Neural progenitor cell (in vitro differentiated cells): Measurements from ENCODE around the gene LTO1. TPM values are rescaled to one million over a fixed set of nuclear protein-coding genes. Genes with fewer than 3 reads are reported as not detected.

Experiments used
- DNase-seq: peaks from one replicate; pipeline ENCODE4 v3.0.0-alpha.2; 2016; ENCODE audit warnings: low spot score
- H2AFZ ChIP-seq: fragments of 200-600 bp; sonication (generic); replicated peaks from 2 replicates; pipeline ENCODE4 v1.6.1; 2016; ENCODE audit warnings: antibody characterized with exemption
- H3F3A ChIP-seq: fragments of 200-600 bp; sonication (generic); 2 replicates; pipeline ENCODE4 v1.6.1; 2016; ENCODE audit warnings: antibody characterized with exemption, low read depth
- H3K27ac ChIP-seq: fragments of 200-600 bp; sonication (generic); 2 replicates; pipeline ENCODE4 v1.5.1; 2016; ENCODE audit warnings: mild to moderate bottlenecking
- H3K27me3 ChIP-seq: fragments of 200-600 bp; sonication (generic); 2 replicates; pipeline ENCODE4 v1.6.1; 2016; ENCODE audit warnings: mild to moderate bottlenecking, moderate library complexity
- H3K36me3 ChIP-seq: fragments of 200-600 bp; sonication (generic); 2 replicates; pipeline ENCODE4 v1.5.1; 2016
- H3K4me1 ChIP-seq: fragments of 200-600 bp; sonication (generic); 2 replicates; pipeline ENCODE4 v1.6.1; 2016; ENCODE audit warnings: mixed run types
- H3K4me2 ChIP-seq: fragments of 200-600 bp; sonication (generic); 2 replicates; pipeline ENCODE4 v1.6.1; 2016
- H3K4me3 ChIP-seq: fragments of 200-600 bp; sonication (generic); 2 replicates; pipeline ENCODE4 v1.5.1; 2016
- H3K79me2 ChIP-seq: fragments of 200-600 bp; sonication (generic); 2 replicates; pipeline ENCODE4 v1.6.1; 2016; ENCODE audit warnings: low read depth
- H3K9ac ChIP-seq: fragments of 200-600 bp; sonication (generic); 2 replicates; pipeline ENCODE4 v1.6.1; 2016
- H3K9me3 ChIP-seq: fragments of 200-600 bp; sonication (generic); 2 replicates; pipeline ENCODE4 v1.5.1; 2016; ENCODE audit warnings: low read depth
- H4K20me1 ChIP-seq: fragments of 200-600 bp; sonication (generic); 2 replicates; pipeline ENCODE4 v1.6.1; 2016; ENCODE audit warnings: low read depth
- H3K27ac Mint-ChIP-seq: 3 replicates; pipeline ENCODE4 v1.8.0; 2021; ENCODE audit warnings: mixed read lengths
- H3K27me3 Mint-ChIP-seq: 2 replicates; pipeline ENCODE4 v1.8.0; 2022; ENCODE audit warnings: low read depth, mild to moderate bottlenecking, inconsistent platforms, moderate library complexity, mixed read lengths; ENCODE audit not compliant: insufficient read depth
- H3K36me3 Mint-ChIP-seq: 3 replicates; pipeline ENCODE4 v1.8.0; 2021; ENCODE audit warnings: mixed read lengths
- H3K4me1 Mint-ChIP-seq: 3 replicates; pipeline ENCODE4 v1.8.0; 2021; ENCODE audit warnings: mixed read lengths
- H3K4me3 Mint-ChIP-seq: 3 replicates; pipeline ENCODE4 v1.8.0; 2021; ENCODE audit warnings: mild to moderate bottlenecking, moderate library complexity, mixed read lengths
- H3K9me3 Mint-ChIP-seq: 3 replicates; pipeline ENCODE4 v1.8.0; 2020; ENCODE audit warnings: mixed read lengths
- EZH2 ChIP-seq: fragments of 200-600 bp; sonication (generic); IDR thresholded peaks from 2 replicates; pipeline ENCODE4 v1.6.1; 2017; ENCODE audit warnings: antibody characterized with exemption, mild to moderate bottlenecking, moderate library complexity
- EZH2phosphoT487 ChIP-seq: fragments of 200-600 bp; sonication (generic); IDR thresholded peaks from 2 replicates; pipeline ENCODE4 v1.6.1; 2017; ENCODE audit warnings: antibody characterized with exemption
- total RNA-seq: library from RNA; depleted of rRNA; stranded (reverse); fragments of >200 nt; gene quantifications from 2 replicates; pipeline ENCODE4 v1.2.3, GENCODE V29; 2015; ENCODE audit warnings: low replicate concordance
- TF ChIP-seq, protein P1 (sequence below): fragments of 200-600 bp; sonication (generic); IDR thresholded peaks from 2 replicates; pipeline ENCODE4 v1.5.1; 2017; ENCODE audit warnings: antibody characterized with exemption, mild to moderate bottlenecking

LTO1 gene
- total RNA-seq, 1 donor from 2014 or later = 11.9 TPM

DNA sequence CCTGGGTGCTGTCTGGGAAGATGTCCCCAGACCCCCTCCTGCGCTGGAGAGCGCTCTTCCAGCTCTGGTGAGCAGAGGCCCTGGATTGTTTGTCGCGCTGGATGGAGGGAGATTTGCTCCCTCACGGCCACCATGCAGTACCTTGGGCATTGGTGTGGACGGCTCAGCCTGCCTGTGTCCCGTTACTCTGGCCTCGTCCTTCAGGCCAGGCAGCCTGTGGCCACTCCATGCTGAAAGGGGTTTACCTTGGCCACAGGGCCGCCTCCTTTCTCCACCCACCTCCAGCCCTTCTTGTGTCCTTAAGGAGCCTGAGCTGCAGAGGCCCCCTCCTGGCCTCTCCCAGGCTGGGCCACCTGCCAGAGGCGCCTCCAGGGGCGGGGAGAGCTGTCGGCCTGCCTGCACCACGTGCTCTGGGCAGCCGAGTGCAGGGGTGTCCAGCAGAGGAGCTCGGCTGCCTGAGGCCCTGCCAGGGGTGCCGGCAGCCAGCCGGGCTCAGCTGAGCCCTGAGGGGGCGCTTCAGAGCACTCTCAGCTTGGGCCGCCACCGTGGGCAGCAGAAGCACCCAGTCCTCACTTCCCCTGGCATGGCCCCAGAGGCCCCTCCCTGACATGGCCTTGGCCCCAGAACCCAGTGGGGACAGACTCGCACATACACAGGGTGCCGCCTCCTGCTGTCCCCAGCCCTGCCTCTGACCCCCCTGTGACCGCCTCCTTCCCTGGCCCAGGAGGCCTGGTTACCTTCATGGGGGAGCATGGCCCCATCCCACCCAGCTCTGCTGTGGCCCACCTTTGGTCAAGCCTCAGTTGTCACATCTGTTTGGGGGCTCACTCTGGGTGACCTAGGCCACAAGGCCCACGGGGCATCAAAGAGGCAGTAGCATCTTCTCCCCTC, 30.8 kb downstream of the LTO1 start:
- Histone ChIP-seq H3K27me3 (no peaks in the 10 kb centered on the region), H4K20me1 (peaks cover 74% of the 10 kb centered on the region), H3K9ac (no peak overlapping the region), H3K27ac (no peak overlapping the region), H3K4me3 (no peak overlapping the region), H3K9me3 (no peaks in the 10 kb centered on the region), H3K4me1 (peaks cover 27% of the 10 kb centered on the region), H3K4me2 (peak overlapping the region; percentile 93), H3K36me3 (no peaks in the 10 kb centered on the region), H3F3A (peaks cover 33% of the 10 kb centered on the region), H2AFZ (no peak overlapping the region), H3K79me2 (peaks cover 56% of the 10 kb centered on the region)
- H3K4me1 Mint-ChIP-seq = peaks cover 29% of the 10 kb centered on the region
- peak overlapping the region; percentile 83 for H3K4me3 Mint-ChIP-seq
- peaks cover 10% of the 10 kb centered on the region for H3K36me3 Mint-ChIP-seq
- no peak for DNase-seq
- H3K27me3 Mint-ChIP-seq = peaks cover 6% of the 10 kb centered on the region
- no peak overlapping the region for H3K27ac Mint-ChIP-seq
- H3K9me3 Mint-ChIP-seq = no peaks in the 10 kb centered on the region
- no peak for TF ChIP-seq EZH2phosphoT487

DNA sequence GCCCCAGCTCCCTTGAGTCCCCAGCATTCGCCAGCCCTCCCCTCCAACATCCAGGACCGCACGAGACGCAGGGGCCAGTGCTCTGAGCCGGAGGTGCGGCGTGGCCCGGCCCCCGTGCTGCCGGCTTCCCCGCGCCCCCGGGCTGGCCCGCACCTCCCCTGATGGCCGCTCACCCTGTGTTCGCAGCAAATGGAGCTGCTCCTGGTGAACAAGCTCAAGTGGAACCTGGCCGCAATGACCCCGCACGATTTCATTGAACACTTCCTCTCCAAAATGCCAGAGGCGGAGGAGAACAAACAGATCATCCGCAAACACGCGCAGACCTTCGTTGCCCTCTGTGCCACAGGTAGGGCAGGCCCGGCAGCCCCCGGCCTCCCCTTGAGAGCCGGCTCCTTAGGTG, 31.5 kb downstream of the LTO1 start:
- peak overlapping the region; percentile 83 for H3K4me3 Mint-ChIP-seq
- peaks cover 6% of the 10 kb centered on the region for H3K27me3 Mint-ChIP-seq
- H3K4me1 ChIP-seq = peaks cover 27% of the 10 kb centered on the region
- no peaks in the 10 kb centered on the region for H3K9me3 Mint-ChIP-seq
- H3K4me1 Mint-ChIP-seq = peaks cover 27% of the 10 kb centered on the region
- TF ChIP-seq EZH2 (no peak), EZH2phosphoT487 (no peak)
- TF ChIP-seq, protein P1, sequence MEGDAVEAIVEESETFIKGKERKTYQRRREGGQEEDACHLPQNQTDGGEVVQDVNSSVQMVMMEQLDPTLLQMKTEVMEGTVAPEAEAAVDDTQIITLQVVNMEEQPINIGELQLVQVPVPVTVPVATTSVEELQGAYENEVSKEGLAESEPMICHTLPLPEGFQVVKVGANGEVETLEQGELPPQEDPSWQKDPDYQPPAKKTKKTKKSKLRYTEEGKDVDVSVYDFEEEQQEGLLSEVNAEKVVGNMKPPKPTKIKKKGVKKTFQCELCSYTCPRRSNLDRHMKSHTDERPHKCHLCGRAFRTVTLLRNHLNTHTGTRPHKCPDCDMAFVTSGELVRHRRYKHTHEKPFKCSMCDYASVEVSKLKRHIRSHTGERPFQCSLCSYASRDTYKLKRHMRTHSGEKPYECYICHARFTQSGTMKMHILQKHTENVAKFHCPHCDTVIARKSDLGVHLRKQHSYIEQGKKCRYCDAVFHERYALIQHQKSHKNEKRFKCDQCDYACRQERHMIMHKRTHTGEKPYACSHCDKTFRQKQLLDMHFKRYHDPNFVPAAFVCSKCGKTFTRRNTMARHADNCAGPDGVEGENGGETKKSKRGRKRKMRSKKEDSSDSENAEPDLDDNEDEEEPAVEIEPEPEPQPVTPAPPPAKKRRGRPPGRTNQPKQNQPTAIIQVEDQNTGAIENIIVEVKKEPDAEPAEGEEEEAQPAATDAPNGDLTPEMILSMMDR = no peak
- H4K20me1 ChIP-seq = peaks cover 67% of the 10 kb centered on the region
- no peaks in the 10 kb centered on the region for H3K9me3 ChIP-seq
- peaks cover 34% of the 10 kb centered on the region for H3F3A ChIP-seq
- peak overlapping the region; percentile 93 for H3K4me2 ChIP-seq
- no peak for DNase-seq
- no peaks in the 10 kb centered on the region for H3K36me3 ChIP-seq
- H3K27me3 ChIP-seq = no peaks in the 10 kb centered on the region
- no peak overlapping the region for H3K9ac ChIP-seq
- H3K27ac Mint-ChIP-seq = no peak overlapping the region
- peaks cover 56% of the 10 kb centered on the region for H3K79me2 ChIP-seq
- no peak overlapping the region for H2AFZ ChIP-seq
- peaks cover 6% of the 10 kb centered on the region for H3K36me3 Mint-ChIP-seq
- H3K27ac ChIP-seq = no peak overlapping the region
- peak overlapping the region; percentile 94 for H3K4me3 ChIP-seq

DNA sequence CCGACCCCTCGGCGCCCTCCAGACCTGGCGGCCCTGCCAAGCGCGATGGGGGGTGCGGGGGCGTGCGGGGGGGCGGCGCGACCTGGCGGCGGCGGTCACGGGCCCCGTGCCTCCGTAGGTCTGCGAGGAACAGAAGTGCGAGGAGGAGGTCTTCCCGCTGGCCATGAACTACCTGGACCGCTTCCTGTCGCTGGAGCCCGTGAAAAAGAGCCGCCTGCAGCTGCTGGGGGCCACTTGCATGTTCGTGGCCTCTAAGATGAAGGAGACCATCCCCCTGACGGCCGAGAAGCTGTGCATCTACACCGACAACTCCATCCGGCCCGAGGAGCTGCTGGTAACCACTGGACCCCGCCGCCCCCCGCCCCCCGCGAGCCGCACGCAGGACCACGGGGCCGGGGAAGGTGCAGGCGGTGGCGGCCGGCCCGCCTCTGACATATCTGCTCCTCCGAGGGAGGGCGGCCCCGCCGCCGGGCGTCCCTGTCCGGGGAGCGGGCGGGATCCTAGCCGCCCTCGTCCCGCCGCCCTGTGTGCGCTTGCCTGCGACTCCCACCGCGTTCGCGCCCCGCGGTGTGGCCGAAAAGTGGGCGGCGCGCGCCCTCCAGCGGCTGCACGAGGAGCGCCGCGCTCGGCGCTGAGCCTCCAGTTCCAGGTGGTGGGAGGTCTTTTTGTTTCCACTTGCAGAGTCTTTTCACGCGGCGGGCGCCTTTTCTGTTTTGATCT, 32.1 kb downstream of the LTO1 start:
- no peaks in the 10 kb centered on the region for H3K9me3 Mint-ChIP-seq
- Histone ChIP-seq H3K9ac (no peak overlapping the region), H2AFZ (no peak overlapping the region), H3K4me1 (peaks cover 27% of the 10 kb centered on the region), H3F3A (peaks cover 37% of the 10 kb centered on the region), H3K27ac (no peak overlapping the region), H3K27me3 (peaks cover under 1% of the 10 kb centered on the region), H3K79me2 (peaks cover 55% of the 10 kb centered on the region), H3K4me3 (peak overlapping the region; percentile 94), H3K4me2 (peak overlapping the region; percentile 93), H3K9me3 (no peaks in the 10 kb centered on the region), H3K36me3 (no peaks in the 10 kb centered on the region), H4K20me1 (peaks cover 62% of the 10 kb centered on the region)
- peak overlapping the region; percentile 89 for H3K4me3 Mint-ChIP-seq
- peaks cover 6% of the 10 kb centered on the region for H3K27me3 Mint-ChIP-seq
- H3K4me1 Mint-ChIP-seq = peaks cover 29% of the 10 kb centered on the region
- TF ChIP-seq, protein P1 = peak; percentile 92
- TF ChIP-seq EZH2 = no peak
- no peak overlapping the region for H3K27ac Mint-ChIP-seq
- DNase-seq = peak; percentile 93
- peaks cover 6% of the 10 kb centered on the region for H3K36me3 Mint-ChIP-seq
